IMR-90 (cell line): Measurements from ENCODE around the gene TEDDM1. TPM values are rescaled to one million over a fixed set of nuclear protein-coding genes. Genes with fewer than 3 reads are reported as not detected.

ENCODE experiments used
- ATAC-seq: fragments of 200-7000 bp; cut with Tn5 transposase; 2 replicates; pipeline ENCODE4 v1.9.1; 2020; ENCODE audit warnings: low read depth, mild to moderate bottlenecking, moderate library complexity
- BruUV-seq: library from RNA; stranded (reverse); fragments of 400-500 nt; replicated peaks from 2 replicates; lab custom pipeline; 2021; lab: Mats Ljungman, UMichigan
- CTCF ChIA-PET: fragments of 300-600 bp; formaldehyde crosslinking; extraction: SDS; loops from one replicate; lab custom pipeline; 2021; ENCODE audit warnings: antibody characterized with exemption; lab: Yijun Ruan, JAX
- POLR2A ChIA-PET: fragments of 300-600 bp; sonication (Branson Sonifier 250); formaldehyde crosslinking; loops from one replicate; lab custom pipeline; 2022; ENCODE audit warnings: antibody characterized with exemption; ENCODE audit not compliant: unreplicated experiment; lab: Charles Lee
- DNase-seq: peaks from one replicate; pipeline ENCODE4 v3.0.0; 2013
- H2AFZ ChIP-seq: replicated peaks from 2 replicates; pipeline ENCODE3; 2013; ENCODE audit warnings: low read length, mild to moderate bottlenecking; ENCODE audit not compliant: poor library complexity
- H2AK5ac ChIP-seq: 2 replicates; pipeline ENCODE4 v1.6.1; 2013; ENCODE audit warnings: low read depth, low read length, inconsistent platforms
- H2AK9ac ChIP-seq: replicated peaks from 2 replicates; pipeline ENCODE3; 2013; ENCODE audit warnings: mild to moderate bottlenecking, low read depth, low read length, moderate library complexity; ENCODE audit not compliant: poor library complexity
- H2BK120ac ChIP-seq: 2 replicates; pipeline ENCODE4 v1.6.1; 2013; ENCODE audit warnings: low read depth, low read length, inconsistent platforms
- H2BK15ac ChIP-seq: 3 replicates; pipeline ENCODE4 v1.6.1; 2013; ENCODE audit warnings: low read depth, low read length, inconsistent platforms
- H2BK20ac ChIP-seq: 2 replicates; pipeline ENCODE4 v1.6.1; 2013; ENCODE audit warnings: low read depth, mild to moderate bottlenecking, inconsistent platforms, low read length, moderate library complexity
- H2BK5ac ChIP-seq: 2 replicates; pipeline ENCODE4 v1.6.1; 2013; ENCODE audit warnings: mild to moderate bottlenecking, low read depth, low read length, inconsistent platforms; ENCODE audit not compliant: poor library complexity, severe bottlenecking
- H3K14ac ChIP-seq: replicated peaks from 2 replicates; pipeline ENCODE4 v1.6.1; 2013; ENCODE audit warnings: low read depth, low read length, inconsistent platforms
- H3K18ac ChIP-seq: 2 replicates; pipeline ENCODE4 v1.6.1; 2013; ENCODE audit warnings: low read depth, low read length, control low read depth
- H3K23ac ChIP-seq: 2 replicates; pipeline ENCODE4 v1.6.1; 2013; ENCODE audit warnings: low read depth, low read length, inconsistent platforms
- H3K27ac ChIP-seq: 2 replicates; pipeline ENCODE4 v1.5.1; 2013; ENCODE audit warnings: mild to moderate bottlenecking, control low read depth, low read length; ENCODE audit not compliant: insufficient read depth
- H3K27me3 ChIP-seq: 2 replicates; pipeline ENCODE4 v1.6.1; 2013; ENCODE audit warnings: low read length; ENCODE audit not compliant: control insufficient read depth, insufficient read depth
- H3K36me3 ChIP-seq: 2 replicates; pipeline ENCODE4 v1.6.1; 2013; ENCODE audit warnings: low read length, mixed read lengths; ENCODE audit not compliant: control insufficient read depth, insufficient read depth
- H3K4ac ChIP-seq: 2 replicates; pipeline ENCODE4 v1.6.1; 2013; ENCODE audit warnings: low read depth, low read length, inconsistent platforms
- H3K4me1 ChIP-seq: 2 replicates; pipeline ENCODE4 v1.6.1; 2013; ENCODE audit warnings: low read length, mixed read lengths; ENCODE audit not compliant: control insufficient read depth, insufficient read depth
- H3K4me2 ChIP-seq: 2 replicates; pipeline ENCODE4 v1.6.1; 2013; ENCODE audit warnings: low read depth, mild to moderate bottlenecking, control low read depth, low read length, moderate library complexity
- H3K4me3 ChIP-seq: 2 replicates; pipeline ENCODE4 v1.5.1; 2013; ENCODE audit warnings: low read depth, mild to moderate bottlenecking, control low read depth, low read length, moderate library complexity; ENCODE audit not compliant: insufficient read depth
- H3K56ac ChIP-seq: 2 replicates; pipeline ENCODE4 v1.6.1; 2013; ENCODE audit warnings: low read length, inconsistent platforms; ENCODE audit not compliant: insufficient read depth; ENCODE audit errors: extremely low read depth
- H3K79me1 ChIP-seq, 2 experiments: 2 replicates each; pipeline ENCODE4 v1.6.1; 2013; ENCODE audit warnings: low read length in 2 of 2, inconsistent platforms in 1 of 2, low read depth in 1 of 2
- H3K9ac ChIP-seq: 2 replicates; pipeline ENCODE4 v1.6.1; 2013; ENCODE audit warnings: low read depth, low read length, control low read depth
- H3K9me1 ChIP-seq: 2 replicates; pipeline ENCODE4 v1.6.1; 2013; ENCODE audit warnings: low read length, inconsistent platforms; ENCODE audit not compliant: insufficient read depth
- H3K9me3 ChIP-seq: 2 replicates; pipeline ENCODE4 v1.6.1; 2013; ENCODE audit warnings: low read length; ENCODE audit not compliant: control insufficient read depth, insufficient read depth
- H4K20me1 ChIP-seq: 2 replicates; pipeline ENCODE4 v1.6.1; 2013; ENCODE audit warnings: low read length, inconsistent platforms; ENCODE audit not compliant: insufficient read depth
- H4K5ac ChIP-seq: 2 replicates; pipeline ENCODE4 v1.6.1; 2013; ENCODE audit warnings: mild to moderate bottlenecking, low read depth, low read length, control low read depth
- H4K8ac ChIP-seq, 2 experiments: 2 replicates each; pipeline ENCODE4 v1.6.1; 2013; ENCODE audit warnings: low read depth in 2 of 2, low read length in 2 of 2, control low read depth in 1 of 2, inconsistent platforms in 1 of 2
- H4K91ac ChIP-seq: 2 replicates; pipeline ENCODE4 v1.6.1; 2013; ENCODE audit warnings: low read depth, low read length, inconsistent platforms; ENCODE audit not compliant: insufficient read depth
- CEBPB ChIP-seq: IDR thresholded peaks from 2 replicates; pipeline ENCODE4 v1.6.1; 2012; ENCODE audit warnings: low read depth, low read length, improper control_type of control experiment
- CHD1 ChIP-seq: IDR thresholded peaks from 2 replicates; pipeline ENCODE4 v1.6.1; 2012; ENCODE audit warnings: low read depth, low read length, improper control_type of control experiment
- FOS ChIP-seq: fragments of 150-350 bp; IDR thresholded peaks from 2 replicates; pipeline ENCODE4 v1.6.1; 2016; ENCODE audit warnings: low read depth, low read length
- MAFK ChIP-seq: IDR thresholded peaks from 2 replicates; pipeline ENCODE4 v1.6.1; 2012; ENCODE audit warnings: low read depth, low read length, improper control_type of control experiment
- MAZ ChIP-seq: IDR thresholded peaks from 2 replicates; pipeline ENCODE4 v1.6.1; 2012; ENCODE audit warnings: low read depth, mild to moderate bottlenecking, low read length, improper control_type of control experiment, moderate library complexity, borderline replicate concordance
- RCOR1 ChIP-seq: IDR thresholded peaks from 2 replicates; pipeline ENCODE4 v1.6.1; 2012; ENCODE audit warnings: mild to moderate bottlenecking, low read length, improper control_type of control experiment; ENCODE audit not compliant: insufficient replicate concordance
- RFX5 ChIP-seq: IDR thresholded peaks from 2 replicates; pipeline ENCODE4 v1.8.0; 2012; ENCODE audit warnings: low read depth, mild to moderate bottlenecking, low read length, moderate library complexity
- SMC3 ChIP-seq: fragments of 150-350 bp; IDR thresholded peaks from 2 replicates; pipeline ENCODE4 v1.6.1; 2016; ENCODE audit warnings: low read depth, mild to moderate bottlenecking, antibody characterized with exemption, low read length, moderate library complexity
- WGBS, 2 experiments: methylation state at CpG; one replicate each; pipeline versions ENCODE4 v1.1.5 to v1.1.7; 2013; ENCODE audit warnings: missing lambda C conversion rate in 2 of 2; ENCODE audit not compliant: insufficient read length in 1 of 2; ENCODE audit errors: extremely low coverage in 2 of 2; 5-methylcytosine and 5-hydroxymethylcytosine counted together
- dilution Hi-C: fragments of 300-500 bp; cut with HindIII; formaldehyde crosslinking; loops from one replicate; pipeline ENCODE4 v1.14.3; 2018; ENCODE audit warnings: low sequenced_read_pairs; ENCODE audit not compliant: unreplicated experiment
- in situ Hi-C: fragments of 300-500 bp; cut with MboI; formaldehyde crosslinking; loops from 3 replicates; pipeline ENCODE4 v1.14.3; 2019; ENCODE audit warnings: low sequenced_read_pairs, inconsistent platforms, mixed read lengths
- intact Hi-C: fragments of 100-400 bp; cut with micrococcal nuclease; formaldehyde crosslinking; loops from 2 replicates; pipeline ENCODE4 v1.10.0; 2022
- polyA plus RNA-seq, 3 experiments: library from polyadenylated mRNA; depleted of rRNA; stranded (reverse); fragments of >200 nt; gene quantifications; 2 replicates each; pipeline ENCODE4 v1.2.3, GENCODE V29; 2012; ENCODE audit warnings: low replicate concordance in 1 of 3
- total RNA-seq: library from RNA; depleted of rRNA; stranded (reverse); fragments of >200 nt; gene quantifications from 2 replicates; pipeline ENCODE4 v1.2.3, GENCODE V29; 2012
- TF ChIP-seq, protein P1 (sequence below): fragments of 150-350 bp; IDR thresholded peaks from 2 replicates; pipeline ENCODE4 v1.6.1; 2017; ENCODE audit warnings: mild to moderate bottlenecking, antibody characterized with exemption, low read length, low read depth
- TF ChIP-seq, protein P2 (sequence below): conservative IDR thresholded peaks from 2 replicates; pipeline ENCODE4 v1.5.1; 2012; ENCODE audit warnings: mild to moderate bottlenecking, low read depth, low read length, improper control_type of control experiment

TEDDM1 gene
- total and polyA plus RNA-seq, 2 of the 4 experiments (the other 2 are of a cell fraction) = not detected

DNA sequence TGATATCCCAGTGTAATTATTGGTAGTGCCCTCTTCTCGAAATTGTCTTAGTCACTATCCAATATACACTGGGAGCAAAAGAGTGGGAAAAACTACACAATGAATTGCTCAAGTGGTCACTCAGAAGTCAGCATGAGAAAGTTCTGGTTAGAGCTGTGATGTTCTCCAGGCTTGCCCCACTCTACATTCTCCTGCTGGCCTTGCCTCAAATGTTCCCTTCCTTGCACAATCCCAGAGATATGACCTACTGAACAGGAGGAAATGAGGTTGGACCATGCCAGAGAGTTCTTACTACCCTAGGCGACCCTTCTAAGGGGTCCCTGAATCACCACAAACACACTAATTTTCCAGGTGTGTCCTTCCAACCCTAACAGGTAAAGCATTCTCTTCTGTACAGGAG is 49.6 kb downstream of the TEDDM1 start:
- intact Hi-C loops = no loop called here

More for the DNA sequence above, 49.6 kb downstream of the TEDDM1 start:
- no peak overlapping the region for H3K14ac ChIP-seq
- ChIA-PET CTCF (no interaction called here), POLR2A (no interaction called here)
- no peak overlapping the region for H3K4ac ChIP-seq
- H2AK9ac ChIP-seq = no peak overlapping the region
- H2BK120ac ChIP-seq = no peak overlapping the region
- BruUV-seq = no TSS peak
- no CpG with 5 or more reads among the region's 2 CpGs for WGBS, 2 experiments
- H2AK5ac ChIP-seq = no peak overlapping the region
- no peak overlapping the region for H2BK5ac ChIP-seq
- no peak overlapping the region for H3K23ac ChIP-seq
- no peak overlapping the region for H4K5ac ChIP-seq
- TF ChIP-seq, protein P1, sequence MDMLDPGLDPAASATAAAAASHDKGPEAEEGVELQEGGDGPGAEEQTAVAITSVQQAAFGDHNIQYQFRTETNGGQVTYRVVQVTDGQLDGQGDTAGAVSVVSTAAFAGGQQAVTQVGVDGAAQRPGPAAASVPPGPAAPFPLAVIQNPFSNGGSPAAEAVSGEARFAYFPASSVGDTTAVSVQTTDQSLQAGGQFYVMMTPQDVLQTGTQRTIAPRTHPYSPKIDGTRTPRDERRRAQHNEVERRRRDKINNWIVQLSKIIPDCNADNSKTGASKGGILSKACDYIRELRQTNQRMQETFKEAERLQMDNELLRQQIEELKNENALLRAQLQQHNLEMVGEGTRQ = no peak
- TF ChIP-seq, protein P2, sequence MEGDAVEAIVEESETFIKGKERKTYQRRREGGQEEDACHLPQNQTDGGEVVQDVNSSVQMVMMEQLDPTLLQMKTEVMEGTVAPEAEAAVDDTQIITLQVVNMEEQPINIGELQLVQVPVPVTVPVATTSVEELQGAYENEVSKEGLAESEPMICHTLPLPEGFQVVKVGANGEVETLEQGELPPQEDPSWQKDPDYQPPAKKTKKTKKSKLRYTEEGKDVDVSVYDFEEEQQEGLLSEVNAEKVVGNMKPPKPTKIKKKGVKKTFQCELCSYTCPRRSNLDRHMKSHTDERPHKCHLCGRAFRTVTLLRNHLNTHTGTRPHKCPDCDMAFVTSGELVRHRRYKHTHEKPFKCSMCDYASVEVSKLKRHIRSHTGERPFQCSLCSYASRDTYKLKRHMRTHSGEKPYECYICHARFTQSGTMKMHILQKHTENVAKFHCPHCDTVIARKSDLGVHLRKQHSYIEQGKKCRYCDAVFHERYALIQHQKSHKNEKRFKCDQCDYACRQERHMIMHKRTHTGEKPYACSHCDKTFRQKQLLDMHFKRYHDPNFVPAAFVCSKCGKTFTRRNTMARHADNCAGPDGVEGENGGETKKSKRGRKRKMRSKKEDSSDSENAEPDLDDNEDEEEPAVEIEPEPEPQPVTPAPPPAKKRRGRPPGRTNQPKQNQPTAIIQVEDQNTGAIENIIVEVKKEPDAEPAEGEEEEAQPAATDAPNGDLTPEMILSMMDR = no peak
- TF ChIP-seq SMC3 (no peak), CHD1 (no peak), MAZ (no peak), RCOR1 (no peak), FOS (no peak), MAFK (no peak), RFX5 (no peak), CEBPB (no peak)
- H3K9me3 ChIP-seq = no peaks in the 10 kb centered on the region
- in situ Hi-C loops (no loop called here), dilution Hi-C loops (no loop called here)
- no peak overlapping the region for H3K18ac ChIP-seq
- no peak overlapping the region for H3K4me3 ChIP-seq
- H3K79me1 ChIP-seq = no peaks in the 10 kb centered on the region
- H3K56ac ChIP-seq = no peak overlapping the region
- no peak overlapping the region for H2BK20ac ChIP-seq
- H3K36me3 ChIP-seq = no peaks in the 10 kb centered on the region
- H4K91ac ChIP-seq = no peak overlapping the region
- H3K4me2 ChIP-seq = no peak overlapping the region
- no peak overlapping the region for H3K27ac ChIP-seq
- no peaks in the 10 kb centered on the region for H4K20me1 ChIP-seq
- no peaks in the 10 kb centered on the region for H3K9me1 ChIP-seq
- no peaks in the 10 kb centered on the region for H3K4me1 ChIP-seq
- ATAC-seq (no peak), DNase-seq (no peak)
- no peak overlapping the region for H3K9ac ChIP-seq
- no peak overlapping the region for H2AFZ ChIP-seq
- H3K27me3 ChIP-seq = no peaks in the 10 kb centered on the region
- H4K8ac ChIP-seq = no peak overlapping the region
- no peak overlapping the region for H2BK15ac ChIP-seq
